ENCODE measurements around the gene TYRO3.
"Not testable (repeated sequence)": the region's sequence is repeated elsewhere in the genome, so short reads cannot be mapped to it uniquely, and the experiment has no call there.

Gene TYRO3

DNA sequence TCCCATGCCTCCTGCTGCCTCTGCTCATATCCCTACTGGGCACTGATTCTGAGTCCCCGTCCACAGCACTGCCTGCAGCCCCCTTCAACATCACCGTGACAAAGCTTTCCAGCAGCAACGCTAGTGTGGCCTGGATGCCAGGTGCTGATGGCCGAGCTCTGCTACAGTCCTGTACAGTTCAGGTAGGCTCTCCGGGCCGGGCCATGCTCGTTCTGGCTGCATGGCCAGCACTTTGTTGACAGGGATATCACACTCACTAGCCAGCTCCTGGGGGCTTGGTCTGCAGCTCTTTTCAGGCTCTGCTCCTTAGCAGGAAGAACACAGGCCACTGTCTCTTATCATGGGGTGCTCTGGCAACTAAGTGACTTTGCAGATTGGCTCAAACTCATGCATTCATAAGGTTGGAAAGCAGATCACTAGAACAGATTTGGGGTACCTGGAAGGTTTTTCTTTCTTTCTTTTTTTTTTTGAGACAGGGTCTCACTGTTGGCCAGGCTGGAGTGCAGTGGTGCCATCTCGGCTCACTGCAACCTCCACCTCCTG, 6.0 kb downstream of the TYRO3 start:
- TF ChIP-seq, protein P1, sequence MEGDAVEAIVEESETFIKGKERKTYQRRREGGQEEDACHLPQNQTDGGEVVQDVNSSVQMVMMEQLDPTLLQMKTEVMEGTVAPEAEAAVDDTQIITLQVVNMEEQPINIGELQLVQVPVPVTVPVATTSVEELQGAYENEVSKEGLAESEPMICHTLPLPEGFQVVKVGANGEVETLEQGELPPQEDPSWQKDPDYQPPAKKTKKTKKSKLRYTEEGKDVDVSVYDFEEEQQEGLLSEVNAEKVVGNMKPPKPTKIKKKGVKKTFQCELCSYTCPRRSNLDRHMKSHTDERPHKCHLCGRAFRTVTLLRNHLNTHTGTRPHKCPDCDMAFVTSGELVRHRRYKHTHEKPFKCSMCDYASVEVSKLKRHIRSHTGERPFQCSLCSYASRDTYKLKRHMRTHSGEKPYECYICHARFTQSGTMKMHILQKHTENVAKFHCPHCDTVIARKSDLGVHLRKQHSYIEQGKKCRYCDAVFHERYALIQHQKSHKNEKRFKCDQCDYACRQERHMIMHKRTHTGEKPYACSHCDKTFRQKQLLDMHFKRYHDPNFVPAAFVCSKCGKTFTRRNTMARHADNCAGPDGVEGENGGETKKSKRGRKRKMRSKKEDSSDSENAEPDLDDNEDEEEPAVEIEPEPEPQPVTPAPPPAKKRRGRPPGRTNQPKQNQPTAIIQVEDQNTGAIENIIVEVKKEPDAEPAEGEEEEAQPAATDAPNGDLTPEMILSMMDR (IDR thresholded peaks at IDR 0.05), result no peak
- no peak for DNase-seq (ENCODE audit: low spot score)
- no peak overlapping the region for H3K27ac ChIP-seq
- no peak overlapping the region for H3K4me3 ChIP-seq

GRCh38 chr15:41565702-41566101, 6.7 kb downstream of the TYRO3 start:
- no peak for DNase-seq (ENCODE audit: low spot score)
- no peak overlapping the region for H3K27ac ChIP-seq
- TF ChIP-seq, protein P1 (IDR thresholded peaks at IDR 0.05), result no peak
- H3K4me3 ChIP-seq, result no peak overlapping the region

DNA sequence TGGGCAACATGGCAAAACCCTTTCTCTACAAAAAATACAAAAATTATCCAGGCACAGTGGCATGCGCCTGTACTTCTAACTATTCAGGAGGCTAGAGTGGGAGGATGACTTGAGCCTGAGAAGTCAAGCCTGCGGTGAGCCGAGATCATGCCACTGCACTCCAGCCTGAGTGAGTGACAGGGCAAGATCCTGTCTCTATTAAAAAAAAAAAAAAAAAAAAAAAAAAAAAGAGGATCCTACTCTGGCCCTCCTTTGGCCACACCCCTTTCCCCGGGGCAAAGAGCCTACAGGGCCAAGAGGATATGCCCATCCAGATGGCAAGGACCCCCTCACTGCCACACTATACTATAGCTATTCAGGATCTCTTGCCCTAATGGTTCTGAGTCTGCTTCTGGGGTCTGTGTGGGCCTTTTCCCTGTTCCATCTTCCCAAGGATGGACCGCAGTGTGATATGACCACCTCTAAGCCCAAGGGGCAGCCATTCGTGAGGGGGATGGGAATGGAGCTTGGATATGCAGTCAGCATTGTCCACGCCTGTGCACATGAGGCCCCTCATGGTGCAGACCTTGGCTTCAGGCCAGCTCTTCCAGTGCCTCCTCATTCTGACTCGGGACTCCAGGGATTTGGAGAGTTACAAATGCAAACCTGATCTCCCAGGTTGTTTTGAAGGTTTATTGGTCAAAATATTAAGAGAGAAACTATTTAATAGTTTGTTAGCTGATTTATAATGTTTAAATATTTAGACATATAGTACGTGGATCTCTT, 7.3 kb downstream of the TYRO3 start:
- Histone ChIP-seq H3K4me3 (no peak overlapping the region), H3K27ac (no peak overlapping the region)
- DNase-seq (ENCODE audit: low spot score), result no peak
- TF ChIP-seq, protein P1 (IDR thresholded peaks at IDR 0.05), result no peak

- Histone ChIP-seq H3K27ac (no peak overlapping the region), H3K4me3 (no peak overlapping the region)
- DNase-seq (ENCODE audit: low spot score), result no peak
- TF ChIP-seq, protein P1 (IDR thresholded peaks at IDR 0.05), result no peak
Measured at GRCh38 chr15:41567261-41567660, 8.2 kb downstream of the TYRO3 start.

GRCh38 chr15:41567862-41568261, 8.8 kb downstream of the TYRO3 start:
- DNase-seq (ENCODE audit: low spot score), result no peak
- TF ChIP-seq, protein P1 (IDR thresholded peaks at IDR 0.05), result no peak
- Histone ChIP-seq H3K4me3 (no peak overlapping the region), H3K27ac (no peak overlapping the region)

DNA sequence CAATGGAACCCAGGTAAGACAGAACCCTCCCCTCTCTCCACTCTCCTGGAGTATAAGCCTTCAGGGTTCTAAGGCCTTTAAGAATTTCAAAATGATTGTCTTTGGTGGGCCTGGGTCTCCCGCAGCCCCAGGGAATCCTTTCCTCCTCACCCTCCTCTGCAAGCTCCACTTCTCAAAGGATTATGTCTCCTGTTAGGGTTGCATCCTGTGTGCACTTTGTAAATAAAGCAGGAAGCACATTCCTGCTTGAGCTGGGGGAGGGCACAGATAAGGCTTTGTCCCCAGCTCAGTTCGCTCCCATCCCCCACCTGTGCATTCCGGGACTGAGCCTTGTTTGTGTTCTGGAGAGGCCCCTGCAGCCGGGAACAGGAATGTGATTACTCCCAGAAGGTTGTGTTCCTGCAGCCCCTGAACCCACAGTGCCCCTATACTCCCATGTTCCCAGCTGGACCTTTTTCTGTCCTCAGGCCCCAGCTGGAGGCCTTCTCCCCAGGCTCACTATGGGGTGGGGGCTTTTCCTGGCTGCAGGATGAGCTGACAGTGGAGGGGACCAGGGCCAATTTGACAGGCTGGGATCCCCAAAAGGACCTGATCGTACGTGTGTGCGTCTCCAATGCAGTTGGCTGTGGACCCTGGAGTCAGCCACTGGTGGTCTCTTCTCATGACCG, 9.5 kb downstream of the TYRO3 start:
- H3K27ac ChIP-seq, result no peak overlapping the region
- no peak overlapping the region for H3K4me3 ChIP-seq
- no peak for DNase-seq (ENCODE audit: low spot score)
- TF ChIP-seq, protein P1 (IDR thresholded peaks at IDR 0.05), result no peak

DNA sequence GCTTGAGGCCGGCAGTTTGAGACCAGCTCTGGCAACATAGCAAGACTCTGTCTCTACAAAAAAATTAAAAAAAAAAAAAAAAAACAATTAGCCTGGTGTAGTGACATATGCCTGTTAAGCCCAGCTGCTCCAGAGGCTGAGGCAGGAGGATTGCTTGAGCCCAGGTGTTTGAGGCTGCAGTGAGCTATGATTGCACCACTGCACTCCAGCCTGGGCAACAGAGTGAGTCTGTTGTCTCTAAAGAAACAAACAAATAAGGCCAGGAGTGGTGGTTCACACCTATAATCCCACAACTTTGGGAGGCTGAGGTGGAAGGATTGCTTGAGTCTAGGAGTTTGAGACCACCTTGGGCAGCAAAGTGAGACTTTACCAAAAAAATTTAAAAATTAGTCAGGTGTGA, 10.2 kb downstream of the TYRO3 start:
- not testable (repeated sequence) for H3K27ac ChIP-seq; DNase-seq (ENCODE audit: low spot score); H3K4me3 ChIP-seq
